ENCODE measurements around the gene KLHL3.
"Not testable (repeated sequence)": the region's sequence is repeated elsewhere in the genome, so short reads cannot be mapped to it uniquely, and the experiment has no call there.

Gene KLHL3

DNA sequence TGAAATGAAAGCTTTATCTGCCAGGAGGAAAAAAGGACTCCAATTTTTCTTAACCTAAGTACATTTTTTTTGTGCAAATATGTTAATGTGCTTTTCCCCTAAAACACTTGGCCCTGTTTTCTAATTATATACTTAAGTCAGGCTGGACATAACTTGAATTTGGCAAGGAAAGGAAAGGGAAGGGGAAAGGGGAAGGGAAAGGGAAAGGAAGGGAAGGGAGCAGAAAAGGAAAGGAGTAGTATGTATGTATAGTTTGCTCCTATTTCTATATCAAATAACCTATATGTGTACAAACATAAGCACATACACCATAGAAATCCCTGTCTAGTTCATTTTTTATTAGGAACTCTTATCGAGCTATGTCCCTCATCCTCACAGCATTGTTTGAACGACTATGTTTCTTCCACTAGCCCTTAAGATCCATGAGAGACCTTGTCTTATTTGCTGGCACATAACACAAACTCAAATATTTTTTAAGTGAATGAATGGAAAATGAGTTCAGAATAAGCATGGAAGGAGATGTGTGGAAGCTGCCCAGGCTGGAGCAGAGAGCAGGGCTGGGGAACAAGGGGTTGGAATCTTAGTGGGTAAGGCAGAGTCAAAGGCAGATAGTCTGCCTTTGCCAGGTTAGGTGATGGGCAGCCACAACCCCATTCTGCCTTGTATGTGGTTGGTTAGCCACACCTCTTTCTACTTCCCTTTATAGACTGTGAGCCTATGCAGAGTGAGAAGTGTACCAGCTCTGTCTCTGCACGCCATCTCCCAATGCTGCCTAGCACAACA lies 70.0 kb downstream of the KLHL3 start:
- DNase-seq, result no peak

GRCh38 chr5:137660349-137660817 lies 75.5 kb downstream of the KLHL3 start:
- DNase-seq, result peak; percentile 50 to 76

- peak; percentile 5 to 20 for DNase-seq
These were observed 76.7 kb downstream of the KLHL3 start for GRCh38 chr5:137659209-137659608.

GRCh38 chr5:137658324-137658723 lies 77.6 kb downstream of the KLHL3 start:
- DNase-seq, result no peak

DNA sequence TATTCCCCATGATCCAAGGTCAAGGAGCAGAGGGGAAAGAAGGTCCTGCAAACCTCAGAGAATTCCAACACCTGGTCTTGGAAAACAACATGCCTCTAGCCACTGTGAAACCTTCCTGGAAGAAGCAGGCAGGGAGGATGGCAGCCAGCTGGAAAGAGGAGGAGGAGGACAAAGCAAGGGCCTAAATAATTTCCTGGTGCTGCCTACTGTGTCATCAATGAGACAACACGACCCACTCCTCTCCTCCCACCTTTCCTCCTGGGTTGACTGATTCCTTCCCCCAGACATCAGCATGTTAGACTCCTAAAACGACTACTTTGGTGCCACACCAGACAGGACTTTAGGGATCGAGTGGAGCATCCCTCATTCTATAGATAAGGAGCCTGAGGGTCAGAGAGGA lies 78.8 kb downstream of the KLHL3 start:
- no peak for DNase-seq

- DNase-seq, result no peak
These were observed 79.3 kb downstream of the KLHL3 start for GRCh38 chr5:137656558-137656957.

DNA sequence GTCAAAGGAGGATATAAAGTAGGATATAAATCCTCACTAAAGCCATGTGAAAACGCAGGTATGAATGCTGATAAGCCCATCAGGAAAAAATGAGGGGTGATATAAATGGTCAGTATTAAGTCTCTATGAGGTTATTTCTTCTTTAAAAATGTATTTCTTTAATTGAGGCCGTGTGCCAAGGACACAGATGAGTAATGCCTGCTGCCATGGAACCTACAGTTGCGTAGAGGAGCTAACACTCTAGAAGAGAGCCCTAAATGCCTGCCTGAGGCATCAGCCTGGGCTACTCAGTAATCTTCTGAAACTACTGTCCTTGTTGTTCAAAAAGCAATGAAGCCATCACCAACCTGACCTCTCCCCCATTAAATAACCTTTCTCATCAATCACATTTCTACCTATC lies 84.9 kb downstream of the KLHL3 start:
- DNase-seq, result no peak

DNA sequence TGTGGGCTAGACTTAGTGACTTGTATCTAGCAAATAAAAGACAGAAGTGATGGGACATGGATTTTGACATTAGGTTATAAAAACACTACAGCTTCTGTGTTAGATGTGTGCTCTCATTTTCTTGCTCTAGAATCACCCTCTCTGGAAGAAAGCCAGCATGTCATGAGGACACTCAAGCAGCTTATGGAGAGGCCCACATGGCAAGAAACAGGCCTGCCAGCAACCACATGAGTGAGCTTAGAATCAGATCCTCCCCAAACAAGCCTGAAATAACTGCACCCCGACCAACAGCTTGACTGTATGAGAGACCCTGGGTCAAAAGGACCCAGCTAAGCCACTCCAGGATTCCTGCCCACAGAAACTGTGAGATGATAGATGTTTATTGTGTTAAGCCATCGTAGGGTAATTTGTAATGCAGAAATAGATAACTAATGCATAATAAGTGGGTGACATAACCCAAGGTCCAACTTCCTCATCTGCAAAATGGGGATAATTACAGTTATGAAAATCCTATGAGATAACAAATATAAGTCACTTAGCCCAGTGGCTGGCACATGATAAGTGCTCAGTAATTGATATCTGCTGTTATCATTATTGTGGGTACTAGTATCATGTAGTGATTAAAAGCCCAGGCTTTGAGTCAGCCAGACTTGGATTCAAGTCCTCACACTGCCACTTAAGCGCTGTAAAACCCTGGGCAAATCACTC lies 86.5 kb downstream of the KLHL3 start:
- peak; percentile 88 to 93 for DNase-seq

DNA sequence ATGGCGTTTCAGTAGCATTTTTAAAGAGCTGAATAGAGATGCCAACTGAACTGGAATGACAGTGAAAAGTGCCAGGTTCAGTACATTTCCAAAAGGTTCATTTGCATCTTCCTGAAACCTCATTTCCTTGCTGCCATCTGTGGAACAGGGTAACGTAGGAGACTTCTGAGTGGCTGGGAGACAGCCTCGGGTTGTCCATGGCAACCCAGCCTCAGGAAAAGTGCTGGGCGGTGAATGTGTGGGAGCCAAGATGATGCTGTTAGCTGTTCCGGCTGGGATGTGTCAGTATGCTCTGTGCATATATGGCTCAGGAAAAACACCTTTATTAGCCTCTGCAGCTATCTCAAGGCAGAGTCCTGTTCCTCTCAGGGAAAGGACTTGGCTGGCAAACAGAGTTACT lies 87.5 kb downstream of the KLHL3 start:
- DNase-seq, result peak; percentile 4 to 45

- no peak for DNase-seq
These were observed 88.5 kb downstream of the KLHL3 start for GRCh38 chr5:137647401-137647800.

DNA sequence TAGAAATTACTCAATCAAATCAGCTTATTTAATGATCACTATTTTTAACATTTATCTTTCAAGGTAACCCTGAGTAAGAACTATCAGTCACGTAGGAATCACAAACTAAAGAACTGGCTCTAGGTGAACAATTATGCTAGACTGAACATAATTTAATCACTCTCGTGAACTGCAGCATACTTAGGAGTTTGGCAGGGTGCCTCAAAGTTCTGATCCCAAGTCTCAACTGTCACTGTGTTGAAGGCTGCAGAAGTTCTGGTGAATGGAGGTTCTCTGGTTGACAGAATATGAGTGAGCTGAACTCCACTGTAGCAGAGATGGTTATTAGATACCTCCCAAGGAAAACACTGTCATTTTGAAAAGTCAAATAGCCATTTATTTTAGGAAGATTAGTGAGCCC lies 89.1 kb downstream of the KLHL3 start:
- no peak for DNase-seq

GRCh38 chr5:137643081-137643480 lies 92.8 kb downstream of the KLHL3 start:
- DNase-seq, result not testable (repeated sequence)

DNA sequence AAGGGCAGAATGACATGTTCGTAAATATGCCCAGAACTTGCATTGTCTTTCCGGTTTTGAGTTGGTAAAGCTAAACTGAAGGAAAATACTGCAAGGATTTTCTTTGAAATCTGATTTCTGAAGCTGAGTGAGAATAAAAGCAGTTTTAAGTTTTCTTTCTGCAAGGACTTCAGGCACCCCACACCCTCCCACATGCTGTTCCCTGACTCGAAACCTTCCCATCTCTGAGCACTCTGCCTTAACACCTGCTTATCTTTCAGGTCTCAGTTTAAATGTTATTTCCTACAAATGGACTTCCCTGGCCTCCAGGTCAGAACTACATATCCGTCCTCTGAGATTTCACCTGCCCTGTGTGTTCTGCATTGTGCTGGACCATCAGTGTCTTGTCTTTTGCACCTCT lies 93.8 kb downstream of the KLHL3 start:
- no peak for DNase-seq

DNA sequence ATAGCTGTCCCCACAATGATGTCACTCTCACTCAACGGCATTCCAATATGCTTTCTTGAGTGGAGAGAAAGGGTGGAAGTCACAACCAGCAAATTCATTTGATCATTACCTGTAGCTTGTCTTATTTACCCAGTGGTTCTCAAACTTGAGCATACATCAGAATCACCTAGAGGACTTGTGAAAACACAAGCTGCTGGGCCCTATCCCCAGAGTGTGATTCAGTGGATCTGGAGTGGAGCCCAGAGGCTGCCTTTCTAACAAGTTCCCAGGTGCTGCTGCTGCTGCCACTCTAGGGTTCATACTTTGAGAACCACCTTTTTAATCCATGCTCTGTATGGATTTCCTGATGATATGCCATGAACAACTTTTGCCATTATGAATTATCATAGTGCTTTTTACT lies 94.7 kb downstream of the KLHL3 start:
- DNase-seq, result no peak

DNA sequence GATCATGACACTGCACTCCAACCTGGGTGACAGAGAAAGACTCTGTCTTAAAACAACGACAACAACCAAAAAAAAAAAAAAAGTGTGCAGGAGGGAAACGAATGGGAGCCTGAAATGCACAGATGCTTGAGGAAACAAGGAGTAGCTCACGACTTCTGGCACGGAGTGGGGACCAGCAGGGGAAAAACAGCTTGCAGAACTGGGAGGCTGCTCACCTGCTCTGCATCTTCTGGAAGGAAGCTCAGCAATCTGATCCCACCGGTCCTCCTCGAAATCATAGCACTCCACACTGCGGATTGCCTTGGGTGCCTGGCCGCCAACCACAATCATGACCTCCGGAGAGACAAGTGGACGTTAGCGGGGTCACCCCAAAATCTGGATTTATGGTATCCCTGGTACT lies 96.2 kb downstream of the KLHL3 start:
- DNase-seq, result no peak

DNA sequence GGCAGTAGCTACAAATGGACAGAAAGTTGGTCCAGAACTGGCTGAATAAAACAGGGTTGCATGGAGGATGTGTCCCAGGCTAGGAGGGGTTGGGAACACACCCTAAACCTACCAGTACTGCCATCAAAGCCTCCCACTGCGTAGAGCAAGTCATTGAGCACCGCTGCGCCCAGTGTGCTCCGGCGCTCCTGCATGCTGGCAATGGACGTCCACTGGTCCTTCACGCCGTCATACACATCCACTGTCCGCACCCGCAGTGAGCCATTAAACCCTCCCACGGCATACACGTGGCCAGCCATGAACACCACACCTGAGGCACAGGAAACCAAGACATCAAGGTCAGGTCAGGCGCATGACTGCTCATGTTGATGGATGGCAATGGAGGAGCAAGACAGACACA lies 97.0 kb downstream of the KLHL3 start:
- no peak for DNase-seq

- no peak for DNase-seq
These were observed 98.8 kb downstream of the KLHL3 start for GRCh38 chr5:137636830-137637714.

DNA sequence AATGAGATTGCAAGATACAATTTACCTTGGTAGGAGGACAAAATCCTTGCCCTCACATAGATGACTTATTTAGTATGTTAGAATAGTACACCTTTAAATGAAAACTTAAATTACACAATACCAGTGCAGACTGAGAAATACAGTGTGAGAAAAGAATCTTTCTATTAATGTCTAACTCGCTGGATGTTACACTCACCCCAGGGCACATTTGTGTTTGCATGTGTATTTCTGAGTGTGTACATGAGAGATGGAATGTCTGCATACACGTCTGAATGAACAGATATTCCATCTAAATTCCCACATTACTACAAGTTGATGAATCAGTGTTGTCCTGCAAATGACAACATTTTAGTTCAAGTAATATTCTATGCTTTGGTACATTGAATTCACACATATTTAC lies 99.8 kb downstream of the KLHL3 start:
- no peak for DNase-seq

GRCh38 chr5:137635521-137635921 lies 100.4 kb downstream of the KLHL3 start:
- DNase-seq, result no peak

DNA sequence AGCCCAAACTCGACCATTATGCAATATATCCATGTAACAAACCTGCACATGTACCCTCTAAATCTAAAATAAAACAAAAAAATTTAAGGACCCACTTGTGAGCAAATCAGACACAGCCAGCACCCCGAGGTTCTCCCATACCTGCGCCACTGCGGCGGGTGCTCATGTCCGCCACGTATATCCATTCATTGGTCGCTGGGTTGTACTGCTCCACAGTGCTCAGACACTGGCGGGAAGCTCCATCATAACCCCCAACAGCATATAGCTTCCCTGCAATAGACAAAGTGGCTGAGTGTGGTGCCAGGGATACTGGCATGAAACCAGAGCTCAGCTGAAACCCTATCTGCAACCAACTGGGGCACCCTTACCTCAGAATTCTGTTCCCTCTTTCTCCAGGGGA lies 102.0 kb downstream of the KLHL3 start:
- DNase-seq, result no peak

- DNase-seq, result no peak
These were observed 103.2 kb downstream of the KLHL3 start for GRCh38 chr5:137632716-137633115.

DNA sequence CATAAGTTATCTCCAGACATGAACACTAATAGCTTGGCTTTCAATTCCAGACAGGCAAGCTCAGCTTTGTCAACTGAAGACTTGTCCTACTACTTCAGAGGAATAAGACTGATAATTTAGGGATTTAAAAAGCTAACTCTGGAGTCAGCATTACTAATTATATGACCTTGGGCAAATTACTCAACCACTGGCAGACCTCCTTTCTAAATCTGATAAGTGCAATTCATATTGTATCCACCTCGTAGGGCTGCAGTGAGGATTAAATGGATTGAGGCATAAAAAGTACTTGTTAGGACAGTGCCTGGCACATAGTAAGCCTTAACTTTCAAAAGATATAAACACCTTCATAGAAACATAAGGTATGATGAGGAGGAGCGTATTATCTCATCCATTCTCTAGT lies 104.4 kb downstream of the KLHL3 start:
- no peak for DNase-seq

DNA sequence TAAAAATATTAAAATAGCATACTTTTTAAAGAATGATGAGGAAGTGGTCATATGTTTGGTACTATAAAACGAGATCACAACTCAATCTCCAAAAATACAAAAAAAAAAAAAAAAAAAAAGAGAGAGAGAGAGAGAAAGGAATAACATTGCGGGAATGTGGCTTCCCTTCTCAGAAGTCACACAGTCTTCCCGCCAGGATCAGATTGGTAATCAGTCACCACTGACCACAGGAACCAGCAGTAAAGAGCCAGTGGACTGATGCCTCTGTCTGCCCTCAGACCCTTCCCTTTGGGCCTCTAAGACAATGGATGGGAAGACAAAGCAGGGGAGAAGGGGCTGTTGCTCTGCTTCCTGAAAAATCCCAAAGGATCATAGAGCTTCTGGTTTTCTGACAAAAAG lies 104.9 kb downstream of the KLHL3 start:
- DNase-seq, result no peak

Data from NCI-H524 (cell line).